Measurements from ENCODE around the gene STXBP2.

Gene STXBP2

DNA sequence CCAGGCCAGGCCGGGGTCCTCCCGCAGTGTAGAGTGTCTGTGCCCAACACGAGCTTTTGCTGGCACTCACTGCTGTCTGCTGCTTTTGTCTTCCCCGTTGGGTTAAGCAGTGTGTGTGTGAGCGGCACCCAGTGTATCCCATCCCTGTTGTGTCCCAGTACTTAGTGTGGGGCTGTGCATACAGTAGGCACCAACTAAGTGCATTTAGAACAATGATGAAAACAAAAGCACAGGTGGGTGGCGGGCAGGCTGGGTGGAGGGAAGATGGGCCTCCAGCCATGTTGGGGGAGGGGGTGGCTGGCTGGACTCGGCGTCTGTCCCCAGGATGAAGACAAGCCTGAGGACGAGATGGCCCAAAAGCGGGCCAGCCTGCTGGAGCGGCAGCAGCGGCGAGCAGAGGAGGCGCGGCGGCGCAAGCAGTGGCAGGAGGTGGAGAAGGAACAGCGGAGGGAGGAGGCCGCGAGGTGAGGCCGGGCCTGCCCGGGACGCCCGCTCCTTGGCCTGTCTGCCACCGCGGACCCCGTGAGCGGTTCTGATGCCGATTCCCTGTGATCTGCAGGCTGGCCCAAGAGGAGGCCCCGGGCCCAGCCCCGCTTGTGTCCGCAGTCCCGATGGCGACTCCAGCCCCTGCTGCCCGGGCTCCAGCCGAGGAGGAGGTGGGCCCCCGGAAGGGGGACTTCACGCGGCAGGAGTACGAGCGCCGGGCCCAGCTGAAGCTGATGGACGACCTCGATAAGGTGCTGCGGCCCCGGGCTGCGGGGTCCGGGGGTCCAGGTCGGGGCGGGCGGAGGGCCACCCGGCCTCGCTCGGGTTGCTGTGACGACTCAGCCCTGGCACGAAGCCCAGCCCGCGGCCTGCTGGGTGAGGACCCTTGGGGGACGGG, 21.8 kb upstream of the STXBP2 start:
- no peak for DNase-seq

- DNase-seq, result no peak
Measured at GRCh38 chr19:7617172-7617571, 19.7 kb upstream of the STXBP2 start.

DNA sequence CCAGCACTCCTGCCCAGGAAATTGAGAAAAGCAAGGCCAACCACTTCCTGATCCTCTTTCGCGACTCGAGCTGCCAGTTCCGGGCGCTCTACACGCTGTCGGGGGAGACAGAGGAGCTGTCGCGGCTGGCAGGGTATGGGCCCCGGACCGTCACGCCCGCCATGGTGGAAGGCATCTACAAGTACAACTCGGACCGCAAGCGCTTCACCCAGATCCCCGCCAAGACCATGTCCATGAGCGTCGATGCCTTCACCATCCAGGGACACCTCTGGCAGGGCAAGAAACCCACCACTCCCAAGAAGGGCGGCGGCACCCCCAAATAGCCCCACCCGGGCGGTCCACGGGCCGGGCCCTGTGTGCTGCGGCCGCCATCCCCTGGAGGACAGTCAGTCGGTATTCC, 19.2 kb upstream of the STXBP2 start:
- DNase-seq, result no peak

GRCh38 chr19:7618348-7618747, 18.6 kb upstream of the STXBP2 start:
- peak; percentile 4 for DNase-seq

GRCh38 chr19:7618771-7619510, 18.0 kb upstream of the STXBP2 start:
- no peak for DNase-seq

GRCh38 chr19:7619671-7620441, 17.1 kb upstream of the STXBP2 start:
- DNase-seq, result no peak

- no peak for DNase-seq
Measured at GRCh38 chr19:7620442-7621412, 16.2 kb upstream of the STXBP2 start.

- DNase-seq, result no peak
Measured at GRCh38 chr19:7622933-7623685, 13.8 kb upstream of the STXBP2 start.

GRCh38 chr19:7623725-7624603, 12.9 kb upstream of the STXBP2 start:
- DNase-seq, result no peak

- no peak for DNase-seq
Measured at GRCh38 chr19:7624810-7625209, 12.1 kb upstream of the STXBP2 start.

- no peak for DNase-seq
Measured at GRCh38 chr19:7625763-7626372, 11.0 kb upstream of the STXBP2 start.

- no peak for DNase-seq
Measured at GRCh38 chr19:7627166-7627565, 9.7 kb upstream of the STXBP2 start.

DNA sequence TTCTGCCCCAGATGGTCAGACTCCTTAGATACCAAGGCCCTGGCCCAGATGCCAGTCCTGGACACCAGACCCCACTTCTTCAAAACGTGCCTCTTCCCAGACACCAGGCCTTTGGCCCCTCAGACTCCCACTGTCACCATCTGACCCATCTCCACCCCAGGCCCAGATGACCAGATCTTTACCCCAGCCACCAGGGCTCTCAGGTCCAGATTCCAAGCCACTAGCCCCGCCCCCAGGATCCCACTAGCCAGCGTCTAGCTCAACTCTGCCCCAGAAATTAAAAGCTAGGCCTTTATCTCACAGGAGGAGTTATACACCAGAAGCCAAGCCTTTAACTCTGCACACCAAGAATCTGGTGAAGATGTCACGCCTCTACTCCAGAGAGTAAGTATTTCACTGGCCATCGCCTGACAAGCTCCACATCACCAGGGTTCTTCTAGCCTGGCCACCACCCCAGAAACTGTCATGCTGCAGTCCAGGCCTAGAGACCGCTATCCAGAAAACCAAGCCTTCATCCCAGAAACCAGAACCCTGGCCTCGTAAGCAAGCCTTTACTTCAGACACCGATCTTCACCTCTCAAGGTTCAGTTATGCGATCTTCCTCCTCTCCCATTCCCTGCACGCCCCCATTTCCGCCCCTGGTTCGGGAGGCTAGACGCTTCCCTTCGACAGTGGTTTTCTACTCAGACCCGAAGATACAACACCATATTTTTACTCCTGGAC, 8.2 kb upstream of the STXBP2 start:
- no peak for DNase-seq

DNA sequence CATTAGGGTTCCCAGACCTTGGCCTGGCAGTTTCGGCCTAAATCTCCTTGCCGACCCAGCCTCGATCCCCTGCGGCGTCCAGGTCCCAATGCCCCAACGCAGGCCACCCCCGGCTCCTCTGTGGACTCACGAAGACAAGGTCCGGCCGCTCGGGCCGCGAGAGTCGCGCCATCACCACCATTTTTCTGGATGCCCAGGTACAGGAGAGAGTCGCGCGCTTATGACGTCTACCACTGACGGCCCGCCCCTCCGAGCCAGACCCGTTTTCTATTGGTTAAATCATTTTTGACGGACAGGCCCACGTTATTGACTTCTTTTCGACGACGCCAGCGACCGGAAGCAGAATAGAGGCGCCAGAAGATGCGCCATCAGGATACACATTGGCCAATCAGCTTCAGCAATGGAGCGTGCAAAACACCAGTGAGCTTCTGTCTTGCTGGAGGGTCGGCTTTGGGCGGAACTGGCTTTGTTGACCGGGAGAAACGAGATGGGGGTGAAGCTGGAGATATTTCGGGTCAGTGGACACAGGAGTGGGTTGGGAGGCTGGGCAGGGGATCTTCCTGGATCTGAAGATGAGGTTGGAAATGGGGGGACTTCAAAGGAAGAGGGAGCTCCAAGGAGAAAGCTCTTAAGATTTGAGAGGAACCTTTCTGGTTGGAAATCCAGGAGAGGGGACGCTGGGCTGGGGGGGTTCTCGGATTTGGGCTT, 7.4 kb upstream of the STXBP2 start, which contains the start of the genes PET100 and XAB2:
TSS of gene PET100 (plus strand) at position 447 of the 708 bp plus-strand sequence. CDS start at position 488, 41 bp downstream.
TSS of gene XAB2 (minus strand) at position 199 of the 708 bp plus-strand sequence. CDS start at position 181, 18 bp downstream.
- DNase-seq, result peak; percentile 96

GRCh38 chr19:7631577-7631976, 5.3 kb upstream of the STXBP2 start:
- no peak for DNase-seq

- no peak for DNase-seq
Measured at GRCh38 chr19:7632340-7633203, 4.3 kb upstream of the STXBP2 start.

DNA sequence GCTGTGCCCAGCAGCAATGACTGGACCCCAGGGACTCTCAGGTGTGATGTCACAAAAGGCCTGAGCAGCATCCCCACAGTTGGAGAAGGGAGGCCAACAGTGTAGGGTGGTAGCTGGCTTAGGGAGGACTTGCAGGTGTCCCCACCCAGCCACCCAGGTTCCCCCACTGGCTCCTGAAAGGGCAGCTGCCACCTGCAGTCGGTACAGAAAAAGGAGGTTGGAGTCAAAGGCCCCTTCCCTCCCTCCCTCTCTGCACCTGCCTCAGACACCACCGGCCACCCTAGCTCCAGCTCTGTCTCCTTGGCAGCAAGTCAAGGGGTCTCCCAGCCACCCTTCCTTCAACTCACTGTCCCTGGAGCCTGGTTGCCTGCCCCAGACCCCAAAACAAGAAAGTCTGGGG, 3.2 kb upstream of the STXBP2 start, which contains the start of gene PCP2:
TSS of gene PCP2 (minus strand) at position 22 of the 400 bp plus-strand sequence. CDS start 262 bp downstream, outside the sequence.
- no peak for DNase-seq
